Spleen (tissue), 7 donors: ENCODE data around the gene ABCC8.

Experiments
- POLR2A ChIP-seq, 3 donors: fragments of 450-650 bp; IDR thresholded peaks; one replicate each; pipeline ENCODE4 v1.5.1; 2017; ENCODE audit warnings: antibody characterized with exemption in 3 of 3, mild to moderate bottlenecking in 1 of 3
- POLR2AphosphoS5 ChIP-seq, 3 donors: sonication (generic); formaldehyde crosslinking; IDR thresholded peaks; one replicate each; pipeline ENCODE4 v1.5.1; 2017; ENCODE audit warnings: antibody characterized with exemption in 3 of 3
- TF ChIP-seq, protein P1 (sequence below), 11 experiments: fragments of 200-600 bp in 7 of 11; fragments of 450-650 bp in 4 of 11; sonication (generic) in 4 of 11; IDR thresholded peaks in 8 of 11; conservative IDR thresholded peaks in 3 of 11; 1 replicate in 7 of 11; 2 replicates in 4 of 11; pipeline versions ENCODE4 v1.4.0 to v1.8.0; 2016 to 2021; ENCODE audit warnings: antibody characterized with exemption in 11 of 11, inconsistent platforms in 4 of 11, mild to moderate bottlenecking in 1 of 11
- donor health status: DM: no; HTN: no; CAD: no; lungs with moderate emphysema.
- donor health status: DM: no; HTN: no; CAD: no.
- donor health status: DM: no; HTN: no; CAD: no.

DNA sequence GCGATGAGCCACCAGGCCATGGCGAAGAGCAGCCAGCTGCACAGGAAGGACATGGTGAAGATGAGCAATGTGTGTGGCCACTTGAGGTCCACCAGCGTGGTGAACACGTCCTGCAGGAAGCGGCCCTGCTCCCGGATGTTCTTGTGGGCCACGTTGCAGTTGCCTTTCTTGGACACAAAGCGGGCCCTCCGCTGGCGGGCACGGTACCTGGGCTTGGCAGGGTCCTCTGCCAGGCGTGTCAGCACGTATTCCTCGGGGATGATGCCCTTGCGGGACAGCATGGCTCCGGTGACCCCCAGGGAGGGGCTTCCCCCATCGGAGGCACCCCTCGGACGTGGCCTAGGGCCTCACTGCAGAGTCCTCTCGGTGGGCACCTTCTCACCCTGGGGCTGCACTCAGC lies 88.8 kb downstream of the ABCC8 start:
- TF ChIP-seq, protein P1, sequence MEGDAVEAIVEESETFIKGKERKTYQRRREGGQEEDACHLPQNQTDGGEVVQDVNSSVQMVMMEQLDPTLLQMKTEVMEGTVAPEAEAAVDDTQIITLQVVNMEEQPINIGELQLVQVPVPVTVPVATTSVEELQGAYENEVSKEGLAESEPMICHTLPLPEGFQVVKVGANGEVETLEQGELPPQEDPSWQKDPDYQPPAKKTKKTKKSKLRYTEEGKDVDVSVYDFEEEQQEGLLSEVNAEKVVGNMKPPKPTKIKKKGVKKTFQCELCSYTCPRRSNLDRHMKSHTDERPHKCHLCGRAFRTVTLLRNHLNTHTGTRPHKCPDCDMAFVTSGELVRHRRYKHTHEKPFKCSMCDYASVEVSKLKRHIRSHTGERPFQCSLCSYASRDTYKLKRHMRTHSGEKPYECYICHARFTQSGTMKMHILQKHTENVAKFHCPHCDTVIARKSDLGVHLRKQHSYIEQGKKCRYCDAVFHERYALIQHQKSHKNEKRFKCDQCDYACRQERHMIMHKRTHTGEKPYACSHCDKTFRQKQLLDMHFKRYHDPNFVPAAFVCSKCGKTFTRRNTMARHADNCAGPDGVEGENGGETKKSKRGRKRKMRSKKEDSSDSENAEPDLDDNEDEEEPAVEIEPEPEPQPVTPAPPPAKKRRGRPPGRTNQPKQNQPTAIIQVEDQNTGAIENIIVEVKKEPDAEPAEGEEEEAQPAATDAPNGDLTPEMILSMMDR (IDR thresholded peaks at IDR 0.05 in 8 of 11, conservative IDR thresholded peaks at IDR 0.05 in 3 of 11), result no peak
- TF ChIP-seq POLR2A (IDR thresholded peaks at IDR 0.05), result no peak
- no peak for TF ChIP-seq POLR2AphosphoS5 (IDR thresholded peaks at IDR 0.05)
